Right lobe of liver (tissue), 4 donors: Measurements from ENCODE around the gene SCAP.

Experiments used
- POLR2A ChIP-seq: fragments of 450-650 bp; IDR thresholded peaks from one replicate; pipeline ENCODE4 v1.6.1; 2017; ENCODE audit warnings: antibody characterized with exemption, mild to moderate bottlenecking
- TF ChIP-seq, protein P1 (sequence below), 4 donors: fragments of 200-600 bp in 3 of 4; fragments of 450-650 bp in 1 of 4; IDR thresholded peaks; one replicate each; pipeline versions ENCODE4 v1.5.1 to v1.8.0; 2016 to 2022; ENCODE audit warnings: antibody characterized with exemption in 4 of 4, mild to moderate bottlenecking in 2 of 4
- donor health status: DM: no; HTN: no; CAD: no.
- donor health status: DM: no; HTN: no; CAD: no.
- donor health status: DM: no; HTN: yes; CAD: no.

- TF ChIP-seq, protein P1, sequence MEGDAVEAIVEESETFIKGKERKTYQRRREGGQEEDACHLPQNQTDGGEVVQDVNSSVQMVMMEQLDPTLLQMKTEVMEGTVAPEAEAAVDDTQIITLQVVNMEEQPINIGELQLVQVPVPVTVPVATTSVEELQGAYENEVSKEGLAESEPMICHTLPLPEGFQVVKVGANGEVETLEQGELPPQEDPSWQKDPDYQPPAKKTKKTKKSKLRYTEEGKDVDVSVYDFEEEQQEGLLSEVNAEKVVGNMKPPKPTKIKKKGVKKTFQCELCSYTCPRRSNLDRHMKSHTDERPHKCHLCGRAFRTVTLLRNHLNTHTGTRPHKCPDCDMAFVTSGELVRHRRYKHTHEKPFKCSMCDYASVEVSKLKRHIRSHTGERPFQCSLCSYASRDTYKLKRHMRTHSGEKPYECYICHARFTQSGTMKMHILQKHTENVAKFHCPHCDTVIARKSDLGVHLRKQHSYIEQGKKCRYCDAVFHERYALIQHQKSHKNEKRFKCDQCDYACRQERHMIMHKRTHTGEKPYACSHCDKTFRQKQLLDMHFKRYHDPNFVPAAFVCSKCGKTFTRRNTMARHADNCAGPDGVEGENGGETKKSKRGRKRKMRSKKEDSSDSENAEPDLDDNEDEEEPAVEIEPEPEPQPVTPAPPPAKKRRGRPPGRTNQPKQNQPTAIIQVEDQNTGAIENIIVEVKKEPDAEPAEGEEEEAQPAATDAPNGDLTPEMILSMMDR (IDR thresholded peaks at IDR 0.05): no peak
- TF ChIP-seq POLR2A: no peak
Observed at GRCh38 chr3:47430606-47431005, 45.1 kb downstream of the SCAP start.
